HT1080 (cell line): ENCODE measurements around the gene SLC8A3. TPM values are rescaled to one million over a fixed set of nuclear protein-coding genes. Genes with fewer than 3 reads are reported as not detected.

ENCODE experiments used
- DNase-seq: peaks from one replicate; pipeline ENCODE4 v3.0.0-alpha.2; 2015; ENCODE audit warnings: low read depth
- total RNA-seq: library from RNA; depleted of rRNA; stranded (reverse); fragments of >200 nt; shearing (Covaris generic); gene quantifications from 2 replicates; pipeline ENCODE4 v1.2.3, GENCODE V29; 2014

SLC8A3 gene
- total RNA-seq, 1 experiment from 2014 or later, result 0.03 TPM

- DNase-seq, result no peak
Measured at GRCh38 chr14:70029296-70030132, 159.2 kb downstream of the SLC8A3 start.

GRCh38 chr14:70027785-70028428, 160.8 kb downstream of the SLC8A3 start:
- peak; percentile 57 for DNase-seq

GRCh38 chr14:70023871-70024270, 164.9 kb downstream of the SLC8A3 start:
- peak; percentile 62 for DNase-seq

- no peak for DNase-seq
Measured at GRCh38 chr14:70022771-70023445, 165.8 kb downstream of the SLC8A3 start.

GRCh38 chr14:70021548-70022220, 167.1 kb downstream of the SLC8A3 start:
- no peak for DNase-seq

GRCh38 chr14:70020352-70021170, 168.2 kb downstream of the SLC8A3 start:
- peak; percentile 60 for DNase-seq

GRCh38 chr14:70019695-70020094, 169.1 kb downstream of the SLC8A3 start:
- DNase-seq, result no peak

- no peak for DNase-seq
Measured at GRCh38 chr14:70018713-70019211, 170.0 kb downstream of the SLC8A3 start.

- DNase-seq, result no peak
Measured at GRCh38 chr14:70018230-70018629, 170.5 kb downstream of the SLC8A3 start.

- DNase-seq, result no peak
Measured at GRCh38 chr14:70014406-70015095, 174.2 kb downstream of the SLC8A3 start.

GRCh38 chr14:70013271-70013873, 175.4 kb downstream of the SLC8A3 start:
- DNase-seq, result no peak

- DNase-seq, result no peak
Measured at GRCh38 chr14:70011708-70012107, 177.0 kb downstream of the SLC8A3 start.

GRCh38 chr14:70011098-70011497, 177.7 kb downstream of the SLC8A3 start:
- no peak for DNase-seq

- no peak for DNase-seq
Measured at GRCh38 chr14:70009961-70010360, 178.8 kb downstream of the SLC8A3 start.

- no peak for DNase-seq
Measured at GRCh38 chr14:70008284-70009262, 180.2 kb downstream of the SLC8A3 start.

- no peak for DNase-seq
Measured at GRCh38 chr14:70006699-70007098, 182.1 kb downstream of the SLC8A3 start.

GRCh38 chr14:70005281-70005805, 183.4 kb downstream of the SLC8A3 start:
- DNase-seq, result no peak

GRCh38 chr14:70004791-70005190, 184.0 kb downstream of the SLC8A3 start:
- no peak for DNase-seq
